Neutrophil (primary cell): ENCODE measurements around the gene KRT77.

Source experiments
- H3K27ac ChIP-seq: fragments of 200-600 bp; sonication (generic); 2 replicates; pipeline ENCODE4 v1.5.1; 2016; ENCODE audit warnings: mild to moderate bottlenecking, moderate library complexity
- H3K27me3 ChIP-seq: fragments of 200-600 bp; sonication (generic); 2 replicates; pipeline ENCODE4 v1.6.0; 2016; ENCODE audit warnings: mild to moderate bottlenecking
- H3K36me3 ChIP-seq: fragments of 200-600 bp; sonication (generic); 2 replicates; pipeline ENCODE4 v1.5.1; 2017
- H3K4me1 ChIP-seq, 2 experiments: fragments of 200-600 bp in 1 of 2; sonication (generic) in 1 of 2; 1 replicate in 1 of 2; 2 replicates in 1 of 2; pipeline versions ENCODE4 v1.5.1 to v1.6.1; 2013 to 2016; ENCODE audit warnings: low read depth in 1 of 2, low read length in 1 of 2, mild to moderate bottlenecking in 1 of 2, moderate library complexity in 1 of 2; ENCODE audit not compliant: control insufficient read depth in 1 of 2, insufficient read depth in 1 of 2
- H3K4me3 ChIP-seq, 2 experiments: fragments of 200-600 bp in 1 of 2; sonication (generic) in 1 of 2; 1 replicate in 1 of 2; 2 replicates in 1 of 2; pipeline ENCODE4 v1.5.1; 2013 to 2016; ENCODE audit warnings: low read depth in 1 of 2, low read length in 1 of 2, mild to moderate bottlenecking in 1 of 2, moderate library complexity in 1 of 2
- H3K9me3 ChIP-seq: fragments of 200-600 bp; sonication (generic); 2 replicates; pipeline ENCODE4 v1.5.1; 2016
- CTCF ChIP-seq: fragments of 200-600 bp; sonication (generic); IDR thresholded peaks from 2 replicates; pipeline ENCODE4 v1.5.1; 2016; ENCODE audit warnings: antibody characterized with exemption

Gene KRT77

GRCh38 chr12:52689936-52690335 is 13.4 kb downstream of the KRT77 start:
- no peak for TF ChIP-seq CTCF
- no peak overlapping the region for H3K27ac ChIP-seq
- no peak overlapping the region for H3K4me3 ChIP-seq
- no peaks in the 10 kb centered on the region for H3K9me3 ChIP-seq
- H3K27me3 ChIP-seq = peaks cover 62% of the 10 kb centered on the region
- H3K36me3 ChIP-seq = no peaks in the 10 kb centered on the region
- H3K4me1 ChIP-seq = no peaks in the 10 kb centered on the region

- peaks cover 62% of the 10 kb centered on the region for H3K27me3 ChIP-seq
- TF ChIP-seq CTCF = no peak
These were observed 14.1 kb downstream of the KRT77 start for GRCh38 chr12:52689239-52689638.

DNA sequence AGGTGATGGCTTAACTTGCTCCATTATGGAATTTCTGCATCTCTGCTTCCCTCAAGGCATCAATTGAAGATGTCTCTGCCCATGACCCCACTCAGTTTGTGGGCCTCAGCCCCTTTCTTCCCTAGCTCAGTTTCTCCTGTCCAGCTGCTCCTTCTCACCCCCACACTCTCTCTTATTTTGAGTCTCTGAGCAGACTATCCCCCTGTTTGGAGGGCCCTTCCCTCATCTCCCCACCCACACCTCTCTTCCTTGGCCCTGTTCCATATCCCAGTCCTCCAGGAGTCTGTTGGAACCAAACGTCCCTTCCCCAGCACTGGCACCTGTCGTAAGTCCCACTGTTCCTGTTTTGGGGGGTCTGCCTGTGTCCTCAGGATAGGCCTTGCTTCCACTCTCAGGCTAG is 14.8 kb downstream of the KRT77 start:
- TF ChIP-seq CTCF = no peak
- Histone ChIP-seq H3K9me3 (no peaks in the 10 kb centered on the region), H3K4me3 (no peak overlapping the region), H3K4me1 (no peaks in the 10 kb centered on the region), H3K27me3 (peaks cover 62% of the 10 kb centered on the region), H3K27ac (no peak overlapping the region), H3K36me3 (no peaks in the 10 kb centered on the region)

More at GRCh38 chr12:52689239-52689638, 14.1 kb downstream of the KRT77 start:
- no peaks in the 10 kb centered on the region for H3K4me1 ChIP-seq
- H3K9me3 ChIP-seq = no peaks in the 10 kb centered on the region
- no peaks in the 10 kb centered on the region for H3K36me3 ChIP-seq
- H3K4me3 ChIP-seq = no peak overlapping the region
- no peak overlapping the region for H3K27ac ChIP-seq

DNA sequence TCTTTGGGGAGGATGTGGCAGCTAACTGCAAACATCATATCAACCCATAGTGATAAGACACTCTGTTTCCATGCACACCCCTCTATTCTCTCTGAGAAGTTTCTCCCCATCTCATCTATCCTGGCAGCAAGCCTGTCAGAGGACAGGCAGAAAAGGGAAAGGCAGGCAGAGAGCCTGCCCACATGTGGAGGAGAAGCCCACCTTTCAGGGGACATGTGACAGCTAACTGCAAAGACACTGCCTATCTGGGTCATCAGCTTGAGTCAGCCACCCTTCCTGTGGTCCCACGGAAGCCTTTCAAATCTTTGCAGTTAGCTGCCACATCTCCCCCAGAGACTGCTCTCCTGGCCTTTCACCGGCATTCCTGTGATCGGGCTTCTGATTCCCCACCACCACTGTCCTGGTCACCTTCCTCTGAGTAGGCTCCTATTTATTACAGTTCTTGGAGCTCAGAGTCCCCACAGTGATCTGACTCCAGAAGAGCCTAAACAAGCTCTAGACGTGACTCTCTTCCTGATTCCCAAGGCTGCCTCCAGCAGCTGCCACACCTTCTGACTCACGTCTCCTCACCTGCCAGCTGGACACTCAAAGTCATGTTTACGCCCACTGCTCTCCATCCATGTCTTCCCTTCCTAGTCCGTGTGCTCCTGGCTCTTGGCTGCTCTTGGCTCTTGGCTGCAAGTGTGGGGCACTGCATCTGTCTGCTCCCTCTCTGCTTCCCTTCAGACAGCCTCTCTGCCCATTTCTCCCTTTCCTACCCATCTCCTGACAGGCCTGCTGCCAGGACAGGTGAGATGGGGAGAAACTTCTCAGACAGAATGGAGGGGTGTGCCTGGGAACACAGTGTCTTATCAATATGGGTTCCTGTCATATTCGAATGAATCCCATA is 15.6 kb downstream of the KRT77 start:
- Histone ChIP-seq H3K4me3 (no peak overlapping the region), H3K9me3 (no peaks in the 10 kb centered on the region), H3K36me3 (no peaks in the 10 kb centered on the region), H3K27me3 (peaks cover 55% of the 10 kb centered on the region), H3K4me1 (no peaks in the 10 kb centered on the region), H3K27ac (no peak overlapping the region)
- no peak for TF ChIP-seq CTCF

DNA sequence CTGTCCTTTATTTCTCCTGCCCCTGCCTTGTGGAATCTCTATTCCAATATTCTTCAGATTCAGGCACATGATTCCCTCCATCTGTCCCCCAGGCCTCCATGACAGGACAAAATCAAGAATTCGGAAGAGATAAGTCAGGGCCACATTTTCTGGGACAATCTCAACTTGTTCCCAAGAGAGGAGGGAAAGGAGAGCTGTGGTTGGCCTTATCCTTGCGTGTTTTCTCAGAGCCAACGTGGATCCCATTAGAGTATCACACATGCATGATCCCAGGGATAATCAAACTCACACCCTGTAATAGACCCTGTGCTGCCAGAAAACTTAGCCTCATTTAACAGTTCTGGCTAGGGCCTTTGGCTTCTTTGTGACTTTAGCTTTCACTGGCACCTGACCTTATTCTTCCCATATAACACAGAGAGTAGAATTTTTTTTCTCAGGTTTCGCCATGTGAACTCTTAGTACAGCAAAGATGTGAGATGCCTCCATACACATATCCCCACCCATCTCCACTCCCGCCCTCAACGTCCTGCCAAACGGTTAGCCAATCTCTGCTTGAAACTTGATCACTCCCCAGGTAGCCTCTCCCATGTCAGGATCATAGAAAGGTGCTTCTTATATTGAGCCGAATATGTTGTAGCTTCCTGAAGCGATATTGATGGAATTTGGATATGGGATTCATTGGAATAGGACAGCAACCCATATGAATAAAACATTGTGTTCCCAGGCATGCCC is 16.4 kb downstream of the KRT77 start:
- Histone ChIP-seq H3K36me3 (no peaks in the 10 kb centered on the region), H3K9me3 (no peaks in the 10 kb centered on the region), H3K4me3 (no peak overlapping the region), H3K27ac (no peak overlapping the region), H3K4me1 (no peaks in the 10 kb centered on the region), H3K27me3 (peaks cover 46% of the 10 kb centered on the region)
- TF ChIP-seq CTCF = no peak
